ENCODE measurements around the gene ORAI3. TPM values are rescaled to one million over a fixed set of nuclear protein-coding genes. Genes with fewer than 3 reads are reported as not detected.

ORAI3 gene
- total RNA-seq, 1 experiment from 2014 or later, result 26.9 TPM

DNA sequence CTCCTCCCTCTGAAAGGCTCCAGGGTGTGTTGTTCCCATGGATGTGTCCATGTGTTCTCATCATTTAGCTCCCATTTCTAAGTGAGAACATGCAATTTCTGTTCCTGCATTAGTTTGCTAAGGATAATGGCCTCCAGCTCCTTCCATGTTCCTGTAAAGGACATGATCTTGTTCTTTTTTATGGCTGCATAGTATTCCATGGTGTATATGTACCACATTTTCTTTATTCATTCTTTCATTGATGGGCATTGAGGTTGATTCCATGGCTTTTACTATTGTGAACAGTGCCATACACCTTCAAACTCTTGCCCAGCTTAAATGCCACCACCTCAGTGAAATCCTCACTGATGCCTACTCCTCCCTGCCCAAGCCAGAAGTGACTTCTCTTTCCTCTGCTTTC lies 4.5 kb upstream of the ORAI3 start:
- ChIA-PET POLR2A (no interaction called here), CTCF (no interaction called here)
- intact Hi-C loops (cut with micrococcal nuclease; ENCODE audit: unreplicated experiment), result no loop called here
- ATAC-seq (no peak), DNase-seq (ENCODE audit: low read depth, low spot score) (no peak)
- Histone ChIP-seq H3K27ac (ENCODE audit: low read length) (no peak overlapping the region), H3K27me3 (ENCODE audit: control insufficient read depth, insufficient read depth, low read length) (no peaks in the 10 kb centered on the region), H3K4me3 (ENCODE audit: low read depth in 2 of 2, low read length in 2 of 2) (no peak overlapping the region), H3K9me3 (ENCODE audit: control insufficient read depth, insufficient read depth, low read depth, low read length) (no peaks in the 10 kb centered on the region), H3K4me1 (ENCODE audit: control insufficient read depth, insufficient read depth, low read length) (peaks cover 16% of the 10 kb centered on the region), H3K36me3 (ENCODE audit: control insufficient read depth, insufficient read depth, low read length) (no peaks in the 10 kb centered on the region; the same call in 1 of the 2 replicates)
- BruUV-seq (replicated peaks), result no TSS peak
- TF ChIP-seq REST (IDR thresholded peaks at IDR 0.05; ENCODE audit: insufficient read depth in 1 of 2, low read depth in 2 of 2, low read length in 1 of 2) (no peak), CTCF (IDR thresholded peaks at IDR 0.05) (no peak), POLR2AphosphoS5 (IDR thresholded peaks at IDR 0.05; ENCODE audit: low read depth, low read length) (no peak), TCF7L2 (IDR thresholded peaks at IDR 0.05; ENCODE audit: low read depth, low read length) (no peak), SIN3A (IDR thresholded peaks at IDR 0.05; ENCODE audit: borderline replicate concordance, insufficient read depth, low read depth, low read length) (no peak)
- in situ Hi-C loops (cut with HindIII; ENCODE audit: low pct_unique_long_range_greater_than_20kb, low sequenced_read_pairs), result no loop called here

GRCh38 chr16:30946671-30947540 lies 2.0 kb upstream of the ORAI3 start:
- ATAC-seq, result no peak
- no peak overlapping the region for H3K4me3 ChIP-seq (ENCODE audit: low read depth in 2 of 2, low read length in 2 of 2)
- in situ Hi-C loops (cut with HindIII; ENCODE audit: low pct_unique_long_range_greater_than_20kb, low sequenced_read_pairs), result no loop called here
- no peaks in the 10 kb centered on the region; the same call in 1 of the 2 replicates for H3K36me3 ChIP-seq (ENCODE audit: control insufficient read depth, insufficient read depth, low read length)
- CTCF ChIA-PET, result interaction anchor here (0.7 kb wide), 1 partner anchor 45 kb away, joined by 17 read pairs; no protein-coding TSS in a partner anchor
- intact Hi-C loops (cut with micrococcal nuclease; ENCODE audit: unreplicated experiment), result no loop called here
- H3K27ac ChIP-seq (ENCODE audit: low read length), result no peak overlapping the region
- DNase-seq (ENCODE audit: low read depth, low spot score), result no peak
- no peaks in the 10 kb centered on the region for H3K27me3 ChIP-seq (ENCODE audit: control insufficient read depth, insufficient read depth, low read length)
- BruUV-seq (replicated peaks), result no TSS peak
- H3K9me3 ChIP-seq (ENCODE audit: control insufficient read depth, insufficient read depth, low read depth, low read length), result no peaks in the 10 kb centered on the region
- POLR2A ChIA-PET, result no interaction called here
- H3K4me1 ChIP-seq (ENCODE audit: control insufficient read depth, insufficient read depth, low read length), result peaks cover 35% of the 10 kb centered on the region
- TF ChIP-seq CTCF (IDR thresholded peaks at IDR 0.05) (no peak), REST (IDR thresholded peaks at IDR 0.05; ENCODE audit: insufficient read depth in 1 of 2, low read depth in 2 of 2, low read length in 1 of 2) (no peak), POLR2AphosphoS5 (IDR thresholded peaks at IDR 0.05; ENCODE audit: low read depth, low read length) (no peak), SIN3A (IDR thresholded peaks at IDR 0.05; ENCODE audit: borderline replicate concordance, insufficient read depth, low read depth, low read length) (no peak), TCF7L2 (IDR thresholded peaks at IDR 0.05; ENCODE audit: low read depth, low read length) (no peak)

Data from Panc1 (cell line).